HepG2 (cell line): ENCODE results near the gene ADGRV1. TPM values are rescaled to one million over a fixed set of nuclear protein-coding genes. Genes with fewer than 3 reads are reported as not detected.

Experiments used
- ATAC-seq: fragments of 200-7000 bp; cut with Tn5 transposase; 3 replicates; pipeline ENCODE4 v1.9.1; 2020; ENCODE audit warnings: mild to moderate bottlenecking, moderate library complexity
- BruUV-seq: library from RNA; stranded (reverse); fragments of 400-500 nt; replicated peaks from 2 replicates; lab custom pipeline; 2021; lab: Mats Ljungman, UMichigan
- CTCF ChIA-PET: fragments of 300-600 bp; formaldehyde crosslinking; extraction: SDS; loops from one replicate; lab custom pipeline; 2021; ENCODE audit warnings: low total read pairs, inconsistent platforms, low intra/inter-chr PET ratio; lab: Yijun Ruan, JAX
- POLR2A ChIA-PET: fragments of 350-600 bp; sonication (Branson Sonifier 250); formaldehyde crosslinking; loops from one replicate; lab custom pipeline; 2020; ENCODE audit warnings: antibody characterized with exemption, inconsistent platforms; lab: Yijun Ruan, JAX
- DNase-seq: peaks from one replicate; pipeline ENCODE4 v3.0.0-alpha.2; 2015; ENCODE audit warnings: low spot score
- FAIRE-seq: peaks from 3 replicates; lab custom pipeline; 2011; peaks lifted over from hg19 to GRCh38; lab: Jason Lieb, UNC
- H2AFZ ChIP-seq: one replicate; pipeline ENCODE4 v1.6.1; 2011; ENCODE audit warnings: low read length, inconsistent platforms
- H3K27ac ChIP-seq: fragments of 300-600 bp; 3 replicates; pipeline ENCODE4 v1.8.0; 2011; ENCODE audit warnings: mixed run types, mild to moderate bottlenecking, mixed read lengths, low read length, inconsistent platforms; ENCODE audit not compliant: insufficient read depth; ENCODE audit errors: extremely low read length
- H3K27me3 ChIP-seq, 2 experiments: fragments of 200-600 bp in 1 of 2; 2 replicates in 1 of 2; 3 replicates in 1 of 2; pipeline versions ENCODE4 v1.6.0 to v1.8.0; 2011; ENCODE audit warnings: low read length in 2 of 2, mild to moderate bottlenecking in 2 of 2, moderate library complexity in 2 of 2, inconsistent platforms in 1 of 2; ENCODE audit not compliant: insufficient read depth in 2 of 2, control insufficient read depth in 1 of 2
- H3K36me3 ChIP-seq, 2 experiments: fragments of 200-600 bp in 1 of 2; replicated peaks in 1 of 2; 2 replicates in 1 of 2; 3 replicates in 1 of 2; pipeline versions ENCODE4 v1.5.1 to v1.8.0; 2011; ENCODE audit warnings: low read length in 2 of 2, inconsistent platforms in 1 of 2; ENCODE audit not compliant: insufficient read depth in 2 of 2, control insufficient read depth in 1 of 2
- H3K4me1 ChIP-seq: 2 replicates; pipeline ENCODE4 v1.5.1; 2012; ENCODE audit warnings: low read length, inconsistent platforms; ENCODE audit not compliant: insufficient read depth
- H3K4me2 ChIP-seq: 2 replicates; pipeline ENCODE4 v1.6.0; 2011; ENCODE audit warnings: low read depth, low read length, inconsistent platforms
- H3K4me3 ChIP-seq, 3 experiments: fragments of 200-600 bp in 1 of 3; sonication (generic), shearing (Covaris generic) in 1 of 3; replicated peaks in 1 of 3; 2 replicates each; pipeline ENCODE4 v1.5.1; 2011 to 2016; ENCODE audit warnings: low read length in 3 of 3, inconsistent platforms in 2 of 3, low read depth in 2 of 3, mild to moderate bottlenecking in 2 of 3, control low read depth in 1 of 3, mixed read lengths in 1 of 3; ENCODE audit not compliant: insufficient read depth in 1 of 3
- H3K79me2 ChIP-seq: one replicate; pipeline ENCODE4 v1.6.1; 2011; ENCODE audit warnings: low read length, inconsistent platforms; ENCODE audit not compliant: insufficient read depth
- H3K9ac ChIP-seq: 2 replicates; pipeline ENCODE4 v1.6.0; 2011; ENCODE audit warnings: mild to moderate bottlenecking, low read depth, low read length, inconsistent platforms; ENCODE audit not compliant: insufficient read depth
- H3K9me3 ChIP-seq: 2 replicates; pipeline ENCODE4 v1.5.1; 2012; ENCODE audit warnings: mild to moderate bottlenecking, low read length
- H4K20me1 ChIP-seq: 2 replicates; pipeline ENCODE4 v1.6.0; 2011; ENCODE audit warnings: inconsistent platforms, mild to moderate bottlenecking, low read length, moderate library complexity; ENCODE audit not compliant: insufficient read depth
- ARNT2 ChIP-seq: sonication (generic); formaldehyde crosslinking; IDR thresholded peaks from 2 replicates; pipeline ENCODE4 v1.8.0; 2022; ENCODE audit warnings: mild to moderate bottlenecking, low read depth, missing genetic modification reagents, moderate library complexity
- CHD2 ChIP-seq: IDR thresholded peaks from 2 replicates; pipeline ENCODE4 v1.6.1; 2011; ENCODE audit warnings: low read depth, low read length, improper control_type of control experiment
- HOXA9 ChIP-seq: sonication (generic); formaldehyde crosslinking; IDR thresholded peaks from 2 replicates; pipeline ENCODE4 v1.8.1; 2022; ENCODE audit warnings: missing genetic modification reagents, mild to moderate bottlenecking, moderate library complexity, borderline replicate concordance
- HOXD1 ChIP-seq: sonication (generic); formaldehyde crosslinking; IDR thresholded peaks from 2 replicates; pipeline ENCODE4 v1.5.0; 2020; ENCODE audit warnings: missing genetic modification reagents
- JUNB ChIP-seq: sonication (generic); formaldehyde crosslinking; IDR thresholded peaks from 2 replicates; pipeline ENCODE4 v1.8.0; 2022; ENCODE audit warnings: missing genetic modification reagents, mild to moderate bottlenecking, borderline replicate concordance
- KAT2B ChIP-seq: fragments of 150-350 bp; IDR thresholded peaks from 2 replicates; pipeline ENCODE4 v1.6.1; 2014; ENCODE audit warnings: low read depth, low read length, borderline replicate concordance
- MIER3 ChIP-seq: IDR thresholded peaks from 2 replicates; pipeline ENCODE4 v1.6.1; 2016; ENCODE audit warnings: missing compliant biosample characterization, borderline replicate concordance
- RAD51 ChIP-seq: fragments of 450-650 bp; IDR thresholded peaks from 2 replicates; pipeline ENCODE4 v1.6.1; 2016; ENCODE audit warnings: borderline replicate concordance
- REST ChIP-seq, 2 experiments: IDR thresholded peaks; 2 replicates each; pipeline ENCODE4 v1.6.1; 2011 to 2012; ENCODE audit warnings: low read length in 2 of 2, borderline replicate concordance in 1 of 2, low read depth in 1 of 2, mild to moderate bottlenecking in 1 of 2, moderate library complexity in 1 of 2
- ZC3H4 ChIP-seq: sonication (generic); formaldehyde crosslinking; IDR thresholded peaks from 2 replicates; pipeline ENCODE4 v1.4.0; 2020; ENCODE audit warnings: missing genetic modification reagents, borderline replicate concordance
- ZNF12 ChIP-seq: sonication (generic); formaldehyde crosslinking; IDR thresholded peaks from 2 replicates; pipeline ENCODE4 v1.5.0; 2020; ENCODE audit warnings: missing genetic modification reagents
- ZNF160 ChIP-seq: sonication (generic); formaldehyde crosslinking; IDR thresholded peaks from 2 replicates; pipeline ENCODE4 v1.8.0; 2022; ENCODE audit warnings: mild to moderate bottlenecking, inconsistent platforms, missing genetic modification reagents
- WGBS: methylation state at CpG from one replicate; pipeline ENCODE4 v1.1.6; 2017; ENCODE audit warnings: low lambda C conversion rate; 5-methylcytosine and 5-hydroxymethylcytosine counted together
- in situ Hi-C: cut with HindIII; loops from 2 replicates; pipeline ENCODE4 v1.10.0; 2017; ENCODE audit warnings: low pct_unique_long_range_greater_than_20kb; ENCODE audit not compliant: extremely low pct_ligation_motif_present
- intact Hi-C: fragments of 100-400 bp; cut with micrococcal nuclease; formaldehyde crosslinking; loops from one replicate; pipeline ENCODE4 v1.10.0; 2022; ENCODE audit not compliant: unreplicated experiment
- polyA plus RNA-seq, 8 experiments: library from polyadenylated mRNA; depleted of rRNA in 3 of 8; stranded (reverse) in 7 of 8; unstranded in 1 of 8; fragments of >200 nt; fragmentation: Illumina TruSeq in 4 of 8; extraction: Trizol in 4 of 8; gene quantifications; 2 replicates each; pipeline versions ENCODE4 v1.2.1 to v1.2.3, GENCODE V29; 2011 to 2016; ENCODE audit warnings: low read depth in 4 of 8, missing spikeins in 1 of 8, mixed read lengths in 1 of 8; ENCODE audit not compliant: insufficient read depth in 1 of 8
- total RNA-seq, 5 experiments: library from RNA; depleted of rRNA; stranded (reverse); fragments of >200 nt; fragmentation: Illumina TruSeq; extraction: Trizol; gene quantifications; 2 replicates each; pipeline ENCODE4 v1.2.3, GENCODE V29; 2016; ENCODE audit warnings: low read depth in 1 of 5

ADGRV1 gene
- total and polyA plus RNA-seq, 2 of the 13 experiments (the other 11 are each of a cell fraction or from before 2014, with no cell fraction given) = 1.7 to 3.9 TPM

DNA sequence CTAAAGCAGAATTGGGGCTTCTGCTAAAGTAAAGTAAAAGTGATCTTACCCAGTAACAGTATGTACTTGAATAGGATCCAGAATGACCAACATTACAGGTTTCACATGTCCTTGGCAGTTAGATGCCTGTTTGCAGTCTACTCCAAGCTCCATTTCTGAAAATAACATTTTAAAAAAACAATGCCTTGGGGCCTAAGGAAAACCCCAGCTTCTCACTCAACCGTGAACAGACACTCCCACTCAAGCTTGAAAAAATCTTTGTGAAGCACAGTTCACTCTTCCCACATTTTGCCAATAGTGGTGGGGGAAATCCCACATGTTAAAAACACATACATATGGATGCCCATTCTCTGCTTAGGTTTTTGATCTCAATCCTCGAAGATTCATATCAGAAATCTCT, 520.4 kb downstream of the ADGRV1 start:
- Histone ChIP-seq H3K27ac (no peak overlapping the region), H3K9ac (no peak overlapping the region), H4K20me1 (no peaks in the 10 kb centered on the region), H3K79me2 (no peaks in the 10 kb centered on the region), H3K36me3 (no peaks in the 10 kb centered on the region), H3K4me2 (no peak overlapping the region), H3K27me3 (no peaks in the 10 kb centered on the region; a peak in 2 of 5 replicates)
- no peak for TF ChIP-seq HOXA9 (CRISPR knock-in tag)
- TF ChIP-seq ARNT2 (CRISPR knock-in tag) = no peak
- no peak for TF ChIP-seq ZC3H4 (CRISPR knock-in tag)
- no peak for TF ChIP-seq RAD51
- no peak for TF ChIP-seq KAT2B
- no peak for TF ChIP-seq JUNB (CRISPR knock-in tag)
- TF ChIP-seq ZNF160 (CRISPR knock-in tag) = no peak
- no peak for TF ChIP-seq ZNF12 (CRISPR knock-in tag)
- no peak for TF ChIP-seq MIER3
- TF ChIP-seq, all 625 proteins: peak for 0
- ChIA-PET POLR2A (no interaction called here), CTCF (no interaction called here)
- intact Hi-C loops = no loop called here
- DNase-seq (no peak), FAIRE-seq (no peak), ATAC-seq (no peak)
- H3K4me3 ChIP-seq = no peak overlapping the region
- H3K4me1 ChIP-seq = no peaks in the 10 kb centered on the region
- in situ Hi-C loops = no loop called here
- BruUV-seq = no TSS peak
- 0% methylated on average over 2 of the region's 2 CpGs for WGBS
- no peaks in the 10 kb centered on the region for H3K9me3 ChIP-seq
- H2AFZ ChIP-seq = no peak overlapping the region

GRCh38 chr5:91089758-91090157, 531.2 kb downstream of the ADGRV1 start:
- ChIA-PET CTCF (no interaction called here), POLR2A (no interaction called here)
- BruUV-seq = no TSS peak
- 88% methylated on average over 1 of the region's 1 CpG for WGBS
- Histone ChIP-seq H4K20me1 (no peaks in the 10 kb centered on the region), H3K4me1 (peaks cover 18% of the 10 kb centered on the region), H3K27ac (no peak overlapping the region), H3K4me3 (no peak overlapping the region), H3K36me3 (no peaks in the 10 kb centered on the region), H2AFZ (no peak overlapping the region), H3K27me3 (no peaks in the 10 kb centered on the region; a peak in 1 of 5 replicates), H3K9ac (no peak overlapping the region), H3K79me2 (no peaks in the 10 kb centered on the region), H3K9me3 (no peaks in the 10 kb centered on the region), H3K4me2 (no peak overlapping the region)
- ATAC-seq (no peak), DNase-seq (no peak), FAIRE-seq (no peak)
- in situ Hi-C loops (loop anchor here (10.0 kb wide), 2 partner anchors 155 to 225 kb away; no protein-coding TSS in a partner anchor), intact Hi-C loops (no loop called here)
- TF ChIP-seq CHD2 (no peak), REST (IDR thresholded peaks at IDR 0.05; ENCODE audit: borderline replicate concordance in 1 of 2, low read depth in 1 of 2, low read length in 2 of 2) (no peak), HOXD1 (CRISPR knock-in tag) (no peak)
